ENCODE measurements around the gene ECEL1.

DNA sequence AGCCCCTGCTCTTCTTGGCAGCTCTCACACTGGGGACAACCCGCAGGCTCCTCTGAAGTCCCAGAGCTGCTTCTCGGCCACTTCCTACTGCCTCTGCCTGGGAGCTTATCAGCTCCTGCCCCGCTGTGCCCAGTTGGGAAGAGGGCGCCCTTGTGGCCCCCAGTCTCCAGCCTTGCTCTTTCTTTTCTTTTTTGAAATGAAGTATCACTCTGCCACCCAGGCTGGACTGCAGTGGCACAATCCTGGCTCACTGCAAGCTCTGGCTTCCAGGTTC is 52.3 kb downstream of the ECEL1 start:
- no peak for TF ChIP-seq RCOR1 (IDR thresholded peaks at IDR 0.05; ENCODE audit: insufficient replicate concordance, low read length)
- TF ChIP-seq, protein P1, sequence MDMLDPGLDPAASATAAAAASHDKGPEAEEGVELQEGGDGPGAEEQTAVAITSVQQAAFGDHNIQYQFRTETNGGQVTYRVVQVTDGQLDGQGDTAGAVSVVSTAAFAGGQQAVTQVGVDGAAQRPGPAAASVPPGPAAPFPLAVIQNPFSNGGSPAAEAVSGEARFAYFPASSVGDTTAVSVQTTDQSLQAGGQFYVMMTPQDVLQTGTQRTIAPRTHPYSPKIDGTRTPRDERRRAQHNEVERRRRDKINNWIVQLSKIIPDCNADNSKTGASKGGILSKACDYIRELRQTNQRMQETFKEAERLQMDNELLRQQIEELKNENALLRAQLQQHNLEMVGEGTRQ (IDR thresholded peaks at IDR 0.05; ENCODE audit: low read depth, low read length) = no peak
- no peak for TF ChIP-seq RFX5 (IDR thresholded peaks at IDR 0.05; ENCODE audit: low read depth, low read length)
- TF ChIP-seq, protein P2, sequence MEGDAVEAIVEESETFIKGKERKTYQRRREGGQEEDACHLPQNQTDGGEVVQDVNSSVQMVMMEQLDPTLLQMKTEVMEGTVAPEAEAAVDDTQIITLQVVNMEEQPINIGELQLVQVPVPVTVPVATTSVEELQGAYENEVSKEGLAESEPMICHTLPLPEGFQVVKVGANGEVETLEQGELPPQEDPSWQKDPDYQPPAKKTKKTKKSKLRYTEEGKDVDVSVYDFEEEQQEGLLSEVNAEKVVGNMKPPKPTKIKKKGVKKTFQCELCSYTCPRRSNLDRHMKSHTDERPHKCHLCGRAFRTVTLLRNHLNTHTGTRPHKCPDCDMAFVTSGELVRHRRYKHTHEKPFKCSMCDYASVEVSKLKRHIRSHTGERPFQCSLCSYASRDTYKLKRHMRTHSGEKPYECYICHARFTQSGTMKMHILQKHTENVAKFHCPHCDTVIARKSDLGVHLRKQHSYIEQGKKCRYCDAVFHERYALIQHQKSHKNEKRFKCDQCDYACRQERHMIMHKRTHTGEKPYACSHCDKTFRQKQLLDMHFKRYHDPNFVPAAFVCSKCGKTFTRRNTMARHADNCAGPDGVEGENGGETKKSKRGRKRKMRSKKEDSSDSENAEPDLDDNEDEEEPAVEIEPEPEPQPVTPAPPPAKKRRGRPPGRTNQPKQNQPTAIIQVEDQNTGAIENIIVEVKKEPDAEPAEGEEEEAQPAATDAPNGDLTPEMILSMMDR (conservative IDR thresholded peaks at IDR 0.05; ENCODE audit: low read depth, low read length) = no peak
- TF ChIP-seq MXI1 (IDR thresholded peaks at IDR 0.05; ENCODE audit: borderline replicate concordance, low read depth, low read length) = no peak
- TF ChIP-seq RAD21 (IDR thresholded peaks at IDR 0.05; ENCODE audit: low read length) = no peak
- TF ChIP-seq SMC3 (IDR thresholded peaks at IDR 0.05; ENCODE audit: low read depth, low read length) = no peak
- no peak for TF ChIP-seq POLR2A (IDR thresholded peaks at IDR 0.05; ENCODE audit: low read depth, low read length)
- TF ChIP-seq CHD1 (IDR thresholded peaks at IDR 0.05; ENCODE audit: low read depth, low read length) = no peak
- no peak for TF ChIP-seq FOS (IDR thresholded peaks at IDR 0.05; ENCODE audit: low read depth, low read length)
